HG02678 (cell line): ENCODE results near the gene SLC25A12.
A peak's percentile ranks its signal among the peaks of the same experiment; 100 is the strongest.
"Not testable (repeated sequence)": the region's sequence is repeated elsewhere in the genome, so short reads cannot be mapped to it uniquely, and the experiment has no call there.

ENCODE experiments used
- ATAC-seq: cut with Tn5 transposase; IDR thresholded peaks from one replicate; pipeline ENCODE4 v1.9.1; 2021; ENCODE audit warnings: mild to moderate bottlenecking, moderate library complexity; ENCODE audit not compliant: unreplicated experiment

Gene SLC25A12

GRCh38 chr2:171792886-171793580, 101.0 kb downstream of the SLC25A12 start:
- ATAC-seq, result no peak

- ATAC-seq, result no peak
Observed at GRCh38 chr2:171792157-171792556, 101.9 kb downstream of the SLC25A12 start.

GRCh38 chr2:171791361-171791760, 102.7 kb downstream of the SLC25A12 start:
- ATAC-seq, result no peak

- ATAC-seq, result no peak
Observed at GRCh38 chr2:171789956-171790355, 104.1 kb downstream of the SLC25A12 start.

GRCh38 chr2:171788316-171788993, 105.6 kb downstream of the SLC25A12 start:
- ATAC-seq, result no peak

- no peak for ATAC-seq
Observed at GRCh38 chr2:171787333-171788072, 106.5 kb downstream of the SLC25A12 start.

- ATAC-seq, result no peak
Observed at GRCh38 chr2:171785450-171785849, 108.6 kb downstream of the SLC25A12 start.

- ATAC-seq, result no peak
Observed at GRCh38 chr2:171778515-171778914, 115.5 kb downstream of the SLC25A12 start.

- ATAC-seq, result not testable (repeated sequence)
Observed at GRCh38 chr2:171774581-171774980, 119.5 kb downstream of the SLC25A12 start.

GRCh38 chr2:171772373-171772772, 121.7 kb downstream of the SLC25A12 start:
- ATAC-seq, result no peak

GRCh38 chr2:171771463-171771862, 122.6 kb downstream of the SLC25A12 start:
- no peak for ATAC-seq

- ATAC-seq, result no peak
Observed at GRCh38 chr2:171763602-171764001, 130.4 kb downstream of the SLC25A12 start.

- ATAC-seq, result no peak
Observed at GRCh38 chr2:171762879-171763573, 131.0 kb downstream of the SLC25A12 start.

- not testable (repeated sequence) for ATAC-seq
Observed at GRCh38 chr2:171761176-171761575, 132.9 kb downstream of the SLC25A12 start.

- ATAC-seq, result not testable (repeated sequence)
Observed at GRCh38 chr2:171758762-171759161, 135.3 kb downstream of the SLC25A12 start.

GRCh38 chr2:171754254-171754939, 139.6 kb downstream of the SLC25A12 start:
- no peak for ATAC-seq

GRCh38 chr2:171747371-171747770, 146.7 kb downstream of the SLC25A12 start:
- no peak for ATAC-seq

- ATAC-seq, result no peak
Observed at GRCh38 chr2:171745806-171746205, 148.2 kb downstream of the SLC25A12 start.

- no peak for ATAC-seq
Observed at GRCh38 chr2:171745141-171745540, 148.9 kb downstream of the SLC25A12 start.

- ATAC-seq, result no peak
Observed at GRCh38 chr2:171742760-171743159, 151.3 kb downstream of the SLC25A12 start.

- ATAC-seq, result peak; percentile 65
Observed at GRCh38 chr2:171741189-171741588, 152.9 kb downstream of the SLC25A12 start.
